ENCODE measurements around the gene HYAL2. TPM values are rescaled to one million over a fixed set of nuclear protein-coding genes. Genes with fewer than 3 reads are reported as not detected.

Gene HYAL2
- total and polyA plus RNA-seq, 10 of the 15 experiments (the other 5 are each of a cell fraction or from before 2014, with no cell fraction given), result 0.06 to 21.8 (median 12.7) TPM

DNA sequence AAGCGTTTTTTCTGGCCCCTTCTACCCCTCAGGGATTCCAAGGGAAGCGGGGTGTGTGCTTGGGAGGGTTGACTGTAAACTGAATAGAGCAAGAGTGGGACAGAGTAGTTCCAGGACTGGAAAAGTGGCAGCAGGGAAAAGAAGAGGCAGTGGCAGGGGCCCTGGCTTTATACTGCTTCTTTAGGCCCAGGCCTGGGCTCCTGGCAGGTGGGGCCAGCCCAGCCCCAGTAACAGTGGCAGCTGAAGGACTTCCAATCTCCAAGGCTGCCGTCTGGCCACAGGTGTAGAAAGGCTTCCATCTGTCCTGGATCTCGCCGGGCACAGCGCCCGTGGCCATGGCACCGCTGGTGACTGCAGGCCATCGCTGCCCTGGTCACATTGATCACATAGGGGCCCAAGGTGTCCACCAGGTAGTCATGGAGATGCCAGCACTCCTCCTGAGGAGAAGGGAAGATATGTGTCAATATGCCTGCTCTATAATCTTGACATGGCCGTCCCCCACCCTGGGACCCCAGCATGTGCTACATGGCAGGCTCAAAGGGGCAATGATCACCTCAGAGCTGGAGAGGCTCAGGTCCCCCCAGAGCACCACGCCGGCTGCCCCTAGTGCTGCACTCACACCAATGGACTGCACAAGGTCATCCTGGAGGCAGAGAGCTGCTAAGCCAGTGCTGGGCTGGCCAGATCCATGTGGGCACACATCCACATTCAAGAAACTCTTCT, 29.3 kb downstream of the HYAL2 start:
- in situ Hi-C loops (cut with MboI) (no loop called here), intact Hi-C loops (cut with micrococcal nuclease; ENCODE audit: unreplicated experiment) (no loop called here)
- H2AFZ ChIP-seq (ENCODE audit: control insufficient read depth, low read depth, low read length), result peak overlapping the region; percentile 78
- peaks cover 21% of the 10 kb centered on the region for H3K79me2 ChIP-seq (ENCODE audit: control insufficient read depth, insufficient read depth, low read length)
- FAIRE-seq (no peak), DNase-seq (ENCODE audit: low read depth, low spot score) (no peak), ATAC-seq (no peak)
- no peak for TF ChIP-seq PML (IDR thresholded peaks at IDR 0.05; ENCODE audit: low read length)
- no peak for TF ChIP-seq FOXM1 (IDR thresholded peaks at IDR 0.05; ENCODE audit: low read depth, low read length)
- TF ChIP-seq GABPA (IDR thresholded peaks at IDR 0.05; ENCODE audit: low read depth), result no peak
- no peak for TF ChIP-seq GATAD2B (conservative IDR thresholded peaks at IDR 0.05; ENCODE audit: low read depth)
- TF ChIP-seq ZNF217 (IDR thresholded peaks at IDR 0.05), result no peak
- TF ChIP-seq PAX5 (IDR thresholded peaks at IDR 0.05; ENCODE audit: borderline replicate concordance, low read depth, low read length), result no peak
- TF ChIP-seq ZZZ3 (IDR thresholded peaks at IDR 0.05; ENCODE audit: control insufficient read depth, insufficient read length, low read depth), result no peak
- TF ChIP-seq, protein P1, sequence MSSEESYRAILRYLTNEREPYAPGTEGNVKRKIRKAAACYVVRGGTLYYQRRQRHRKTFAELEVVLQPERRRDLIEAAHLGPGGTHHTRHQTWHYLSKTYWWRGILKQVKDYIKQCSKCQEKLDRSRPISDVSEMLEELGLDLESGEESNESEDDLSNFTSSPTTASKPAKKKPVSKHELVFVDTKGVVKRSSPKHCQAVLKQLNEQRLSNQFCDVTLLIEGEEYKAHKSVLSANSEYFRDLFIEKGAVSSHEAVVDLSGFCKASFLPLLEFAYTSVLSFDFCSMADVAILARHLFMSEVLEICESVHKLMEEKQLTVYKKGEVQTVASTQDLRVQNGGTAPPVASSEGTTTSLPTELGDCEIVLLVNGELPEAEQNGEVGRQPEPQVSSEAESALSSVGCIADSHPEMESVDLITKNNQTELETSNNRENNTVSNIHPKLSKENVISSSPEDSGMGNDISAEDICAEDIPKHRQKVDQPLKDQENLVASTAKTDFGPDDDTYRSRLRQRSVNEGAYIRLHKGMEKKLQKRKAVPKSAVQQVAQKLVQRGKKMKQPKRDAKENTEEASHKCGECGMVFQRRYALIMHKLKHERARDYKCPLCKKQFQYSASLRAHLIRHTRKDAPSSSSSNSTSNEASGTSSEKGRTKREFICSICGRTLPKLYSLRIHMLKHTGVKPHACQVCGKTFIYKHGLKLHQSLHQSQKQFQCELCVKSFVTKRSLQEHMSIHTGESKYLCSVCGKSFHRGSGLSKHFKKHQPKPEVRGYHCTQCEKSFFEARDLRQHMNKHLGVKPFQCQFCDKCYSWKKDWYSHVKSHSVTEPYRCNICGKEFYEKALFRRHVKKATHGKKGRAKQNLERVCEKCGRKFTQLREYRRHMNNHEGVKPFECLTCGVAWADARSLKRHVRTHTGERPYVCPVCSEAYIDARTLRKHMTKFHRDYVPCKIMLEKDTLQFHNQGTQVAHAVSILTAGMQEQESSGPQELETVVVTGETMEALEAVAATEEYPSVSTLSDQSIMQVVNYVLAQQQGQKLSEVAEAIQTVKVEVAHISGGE (CRISPR knock-in tag; IDR thresholded peaks at IDR 0.05), result no peak
- no peak for TF ChIP-seq SUZ12 (IDR thresholded peaks at IDR 0.05; ENCODE audit: unreplicated experiment)
- TF ChIP-seq STAT3 (IDR thresholded peaks at IDR 0.05; ENCODE audit: low read depth, low read length), result no peak
- BruUV-seq (replicated peaks), result no TSS peak
- peak overlapping the region; percentile 89 for H3K4me2 ChIP-seq (ENCODE audit: control insufficient read depth, insufficient read depth)
- WGBS (ENCODE audit: insufficient coverage, insufficient replicate concordance, low lambda C conversion rate, missing lambda C conversion rate), result 79% methylated on average over 12 of the region's 12 CpGs
- POLR2A ChIA-PET, result interaction anchor here (0.6 to 2.1 kb wide), 4 partner anchors 26 to 59 kb away, joined by 3 to 11 read pairs (median 4); partner anchors contain the start of genes CYB561D2 and NPRL2
- RAD21 ChIA-PET (ENCODE audit: unreplicated experiment), result interaction anchor here (0.6 kb wide), 1 partner anchor 57 kb away, joined by 3 read pairs; the partner anchor contains the start of gene GNAI2
- H3K4me3 ChIP-seq, result peak overlapping the region; percentile 62
- CTCF ChIA-PET, result interaction anchor here (0.8 to 2.5 kb wide), 5 partner anchors 31 to 953 kb away, joined by 3 to 8 read pairs (median 6); no protein-coding TSS in a partner anchor
- peaks cover 0 to 20% of the 10 kb centered on the region in 2 experiments; a peak in 3 of 4 replicates for H3K36me3 ChIP-seq (ENCODE audit: control insufficient read depth in 2 of 2, insufficient read depth in 2 of 2, low read length in 1 of 2)
- peaks cover 6% of the 10 kb centered on the region for H3K4me1 ChIP-seq (ENCODE audit: control insufficient read depth, insufficient read depth, low read length)
- no peaks in the 10 kb centered on the region for H3K27me3 ChIP-seq (replicated peaks in 1 of 2; ENCODE audit: control insufficient read depth in 2 of 2, insufficient read depth in 2 of 2, low read length in 1 of 2)
- no peaks in the 10 kb centered on the region for H3K9me3 ChIP-seq (replicated peaks; ENCODE audit: control insufficient read depth, insufficient read depth, low read length)
- no peaks in the 10 kb centered on the region for H4K20me1 ChIP-seq (ENCODE audit: control insufficient read depth, insufficient read depth)
- H3K27ac ChIP-seq (ENCODE audit: control insufficient read depth, insufficient read depth), result peak overlapping the region; percentile 66
- SMC1A ChIA-PET (ENCODE audit: uncharacterized antibody, unreplicated experiment), result no interaction called here
- H3K9ac ChIP-seq (ENCODE audit: control insufficient read depth, insufficient read depth, low read length), result peak overlapping the region; percentile 64
